Activated CD8-positive, alpha-beta T cell treated with anti-CD3 and anti-CD28 coated beads for 36 hours (primary cell): ENCODE results near the gene TMEM31. TPM values are rescaled to one million over a fixed set of nuclear protein-coding genes. Genes with fewer than 3 reads are reported as not detected.

ENCODE experiments used
- ATAC-seq: fragments of 200-7000 bp; cut with Tn5 transposase; one replicate; pipeline ENCODE4 v1.10.0; 2021; ENCODE audit warnings: mild to moderate bottlenecking, moderate library complexity
- CTCF ChIA-PET: fragments of 350-600 bp; sonication (Branson Sonifier 250); formaldehyde crosslinking; loops from one replicate; lab custom pipeline; 2021; ENCODE audit warnings: antibody characterized with exemption; lab: Charles Lee
- POLR2A ChIA-PET: fragments of 350-600 bp; sonication (Branson Sonifier 250); formaldehyde crosslinking; loops from one replicate; lab custom pipeline; 2021; ENCODE audit warnings: antibody characterized with exemption; lab: Charles Lee
- DNase-seq: peaks from one replicate; pipeline ENCODE4 v3.0.0-alpha.2; 2020
- H3K27ac Mint-ChIP-seq: one replicate; pipeline ENCODE4 v1.8.0; 2021; ENCODE audit warnings: mild to moderate bottlenecking, mixed read lengths
- H3K27me3 Mint-ChIP-seq: one replicate; pipeline ENCODE4 v1.8.0; 2021; ENCODE audit warnings: mixed read lengths
- H3K36me3 Mint-ChIP-seq: one replicate; pipeline ENCODE4 v1.8.0; 2021; ENCODE audit warnings: low read depth, mixed read lengths
- H3K4me1 Mint-ChIP-seq: one replicate; pipeline ENCODE4 v1.8.0; 2021; ENCODE audit warnings: low read depth, mixed read lengths
- H3K4me3 Mint-ChIP-seq: one replicate; pipeline ENCODE4 v1.8.0; 2021; ENCODE audit warnings: mild to moderate bottlenecking, moderate library complexity, mixed read lengths
- H3K9me3 Mint-ChIP-seq: one replicate; pipeline ENCODE4 v1.8.0; 2021; ENCODE audit warnings: mixed read lengths
- CTCF ChIP-seq: fragments of 200-600 bp; IDR thresholded peaks from one replicate; pipeline ENCODE4 v1.8.0; 2022; ENCODE audit warnings: antibody characterized with exemption, mild to moderate bottlenecking
- intact Hi-C: fragments of 100-400 bp; cut with micrococcal nuclease; formaldehyde crosslinking; loops from one replicate; pipeline ENCODE4 v1.10.0; 2022
- total RNA-seq, 2 experiments: library from RNA; stranded (reverse); gene quantifications; one replicate each; pipeline ENCODE4 v1.2.3, GENCODE V29; 2021

TMEM31 gene
- total RNA-seq, 2 experiments from 2014 or later, result 0.52 to 1.1 TPM

- no peak overlapping the region for H3K27ac Mint-ChIP-seq
- H3K27me3 Mint-ChIP-seq, result peaks cover 1% of the 10 kb centered on the region
- ChIA-PET CTCF (interaction anchor here (1.1 kb wide), 1 partner anchor 16 kb away, joined by 3 read pairs; no protein-coding TSS in a partner anchor), POLR2A (no interaction called here)
- peaks cover 12% of the 10 kb centered on the region for H3K4me1 Mint-ChIP-seq
- ATAC-seq (no peak), DNase-seq (no peak)
- no peak for TF ChIP-seq CTCF
- H3K9me3 Mint-ChIP-seq, result no peaks in the 10 kb centered on the region
- intact Hi-C loops, result no loop called here
- H3K36me3 Mint-ChIP-seq, result no peaks in the 10 kb centered on the region
- no peak overlapping the region for H3K4me3 Mint-ChIP-seq
Observed at GRCh38 chrX:103730147-103730795, 19.6 kb downstream of the TMEM31 start.

- H3K4me3 Mint-ChIP-seq, result no peak overlapping the region
- no peak overlapping the region for H3K27ac Mint-ChIP-seq
- TF ChIP-seq CTCF, result no peak
- peaks cover 12% of the 10 kb centered on the region for H3K4me1 Mint-ChIP-seq
- CTCF ChIA-PET, result no interaction called here
- peaks cover 1% of the 10 kb centered on the region for H3K27me3 Mint-ChIP-seq
- DNase-seq (no peak), ATAC-seq (no peak)
- no peaks in the 10 kb centered on the region for H3K36me3 Mint-ChIP-seq
- POLR2A ChIA-PET, result no interaction called here
- intact Hi-C loops, result no loop called here
- no peaks in the 10 kb centered on the region for H3K9me3 Mint-ChIP-seq
Observed at GRCh38 chrX:103730796-103731493, 20.2 kb downstream of the TMEM31 start.

- intact Hi-C loops, result no loop called here
- CTCF ChIA-PET, result no interaction called here
- Mint-ChIP-seq H3K27ac (no peak overlapping the region), H3K4me1 (peaks cover 12% of the 10 kb centered on the region), H3K27me3 (peaks cover 1% of the 10 kb centered on the region), H3K9me3 (no peaks in the 10 kb centered on the region), H3K4me3 (no peak overlapping the region), H3K36me3 (no peaks in the 10 kb centered on the region)
- DNase-seq, result no peak
- ATAC-seq, result no peak
- no peak for TF ChIP-seq CTCF
- POLR2A ChIA-PET, result no interaction called here
Observed at GRCh38 chrX:103733017-103733416, 22.3 kb downstream of the TMEM31 start.

GRCh38 chrX:103734125-103734760 is 23.5 kb downstream of the TMEM31 start:
- ChIA-PET POLR2A (no interaction called here), CTCF (no interaction called here)
- Mint-ChIP-seq H3K9me3 (no peaks in the 10 kb centered on the region), H3K36me3 (no peaks in the 10 kb centered on the region), H3K4me1 (peaks cover 12% of the 10 kb centered on the region), H3K27me3 (peaks cover 1% of the 10 kb centered on the region), H3K4me3 (no peak overlapping the region), H3K27ac (no peak overlapping the region)
- no peak for TF ChIP-seq CTCF
- intact Hi-C loops, result no loop called here
- DNase-seq (peak; percentile 27), ATAC-seq (peak; percentile 68)

- no peak for TF ChIP-seq CTCF
- DNase-seq (no peak), ATAC-seq (no peak)
- Mint-ChIP-seq H3K4me1 (peaks cover 7% of the 10 kb centered on the region), H3K27ac (no peak overlapping the region), H3K9me3 (no peaks in the 10 kb centered on the region), H3K36me3 (no peaks in the 10 kb centered on the region), H3K4me3 (no peak overlapping the region), H3K27me3 (peaks cover 1% of the 10 kb centered on the region)
- intact Hi-C loops, result no loop called here
- CTCF ChIA-PET, result no interaction called here
- POLR2A ChIA-PET, result no interaction called here
Observed at GRCh38 chrX:103737696-103738095, 27.0 kb downstream of the TMEM31 start.
